Measurements from ENCODE around the gene PPFIBP1. TPM values are rescaled to one million over a fixed set of nuclear protein-coding genes. Genes with fewer than 3 reads are reported as not detected.
A peak's percentile ranks its signal among the peaks of the same experiment; 100 is the strongest.

Gene PPFIBP1
- total RNA-seq, 4 donors from 2014 or later: 135 to 199 (median 167) TPM

- H3K36me3 ChIP-seq: no peaks in the 10 kb centered on the region
- H3K27me3 ChIP-seq: no peaks in the 10 kb centered on the region
- no peak for TF ChIP-seq POLR2A (IDR thresholded peaks at IDR 0.05)
- TF ChIP-seq CTCF (IDR thresholded peaks at IDR 0.05): no peak
- no peak overlapping the region for H3K4me3 ChIP-seq (replicated peaks in 1 of 3)
- H3K27ac ChIP-seq: no peak overlapping the region
- no peak for DNase-seq
- WGBS, 2 donors: 93 to 97% methylated on average over 3 of the region's 3 CpGs
- no peaks in the 10 kb centered on the region for H3K9me3 ChIP-seq
- H3K4me1 ChIP-seq: peaks cover 8 to 15% of the 10 kb centered on the region in 2 donors
- intact Hi-C loops (cut with DNase I): no loop called here
Observed at GRCh38 chr12:27517546-27517945, 6.5 kb upstream of the PPFIBP1 start.

GRCh38 chr12:27517961-27518665 is 5.9 kb upstream of the PPFIBP1 start:
- 78 to 79% methylated on average over 7 of the region's 7 CpGs for WGBS, 2 donors
- H3K36me3 ChIP-seq: no peaks in the 10 kb centered on the region
- H3K4me1 ChIP-seq: peaks cover 13 to 20% of the 10 kb centered on the region in 2 donors
- no peak overlapping the region for H3K27ac ChIP-seq
- no peak for DNase-seq
- no peaks in the 10 kb centered on the region for H3K27me3 ChIP-seq
- TF ChIP-seq POLR2A (IDR thresholded peaks at IDR 0.05) (no peak), CTCF (IDR thresholded peaks at IDR 0.05) (no peak)
- H3K4me3 ChIP-seq (replicated peaks in 1 of 3): no peak overlapping the region
- no peaks in the 10 kb centered on the region for H3K9me3 ChIP-seq
- intact Hi-C loops (cut with DNase I): no loop called here

- Histone ChIP-seq H3K4me3 (replicated peaks in 1 of 3) (no peak overlapping the region), H3K27ac (peak overlapping the region in 1 of 3 donors; percentile 30), H3K36me3 (no peaks in the 10 kb centered on the region), H3K27me3 (no peaks in the 10 kb centered on the region), H3K9me3 (no peaks in the 10 kb centered on the region), H3K4me1 (peaks cover 13 to 15% of the 10 kb centered on the region in 2 donors)
- DNase-seq: no peak
- WGBS, 2 donors: 63 to 82% methylated on average over 4 of the region's 4 CpGs
- intact Hi-C loops (cut with DNase I): no loop called here
- TF ChIP-seq CTCF (IDR thresholded peaks at IDR 0.05) (no peak), POLR2A (IDR thresholded peaks at IDR 0.05) (peak in 1 of 2 donors; percentile 29)
Observed at GRCh38 chr12:27521066-27521465, 2.9 kb upstream of the PPFIBP1 start.

DNA sequence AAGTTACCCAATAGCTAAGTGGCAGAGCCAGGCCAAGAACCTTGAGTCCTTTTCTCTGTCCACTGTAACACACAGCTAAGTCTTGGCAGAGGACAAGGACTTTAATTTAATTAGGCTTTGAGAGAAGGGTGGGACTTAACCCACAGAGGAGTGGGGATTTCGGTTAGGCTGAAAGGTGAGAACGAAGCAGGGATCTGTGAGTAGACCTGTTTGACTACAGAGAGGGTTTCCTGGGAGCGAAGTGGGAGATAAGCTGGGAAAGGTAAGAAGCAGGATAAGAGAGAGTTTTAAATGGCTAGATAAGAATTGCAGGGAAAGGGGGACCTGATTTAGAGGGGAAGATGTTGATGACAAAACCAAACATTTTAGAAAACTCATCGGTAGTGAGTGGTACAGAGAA is 2.0 kb upstream of the PPFIBP1 start:
- 89 to 95% methylated on average over 4 of the region's 4 CpGs for WGBS, 2 donors
- H3K9me3 ChIP-seq: no peaks in the 10 kb centered on the region
- peaks cover 7 to 14% of the 10 kb centered on the region in 2 donors for H3K4me1 ChIP-seq
- TF ChIP-seq CTCF (IDR thresholded peaks at IDR 0.05): no peak
- no peak for TF ChIP-seq POLR2A (IDR thresholded peaks at IDR 0.05)
- no peaks in the 10 kb centered on the region for H3K36me3 ChIP-seq
- H3K4me3 ChIP-seq (replicated peaks in 1 of 3): no peak overlapping the region
- intact Hi-C loops (cut with DNase I): no loop called here
- no peaks in the 10 kb centered on the region for H3K27me3 ChIP-seq
- DNase-seq: no peak
- peak overlapping the region in 1 of 3 donors; percentile 30 for H3K27ac ChIP-seq

DNA sequence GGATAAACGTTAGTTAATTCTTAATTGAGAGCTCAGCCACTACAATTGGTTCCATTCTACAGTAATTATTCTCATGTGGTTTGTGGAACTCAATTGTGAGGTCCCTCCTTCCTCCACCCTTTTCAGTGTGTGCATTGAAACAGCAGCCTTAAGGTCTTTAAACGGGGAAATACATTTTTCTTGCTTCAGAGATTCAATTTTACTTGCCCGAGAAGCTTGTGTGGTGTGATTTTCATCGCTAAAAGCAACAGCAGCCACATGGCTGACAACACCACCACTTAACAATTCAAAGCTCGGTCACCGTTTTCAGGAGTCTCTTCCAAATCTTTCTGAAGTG is 733 bp upstream of the PPFIBP1 start:
- Histone ChIP-seq H3K36me3 (no peaks in the 10 kb centered on the region), H3K4me3 (replicated peaks in 1 of 3) (peak overlapping the region; percentile 1 to 52 (median 16)), H3K27me3 (no peaks in the 10 kb centered on the region), H3K27ac (peak overlapping the region; percentile 88 to 97 (median 97)), H3K9me3 (no peaks in the 10 kb centered on the region), H3K4me1 (peaks cover 7 to 14% of the 10 kb centered on the region in 2 donors)
- WGBS, 2 donors: 0 to 1% methylated on average over 6 of the region's 6 CpGs
- TF ChIP-seq POLR2A (IDR thresholded peaks at IDR 0.05) (no peak), CTCF (IDR thresholded peaks at IDR 0.05) (no peak)
- DNase-seq: no peak
- intact Hi-C loops (cut with DNase I): no loop called here
